B cell (primary cell): Measurements from ENCODE around the gene GNG10. TPM values are rescaled to one million over a fixed set of nuclear protein-coding genes. Genes with fewer than 3 reads are reported as not detected.
A peak's percentile ranks its signal among the peaks of the same experiment; 100 is the strongest.

ENCODE experiments used
- ATAC-seq: fragments of 200-7000 bp; cut with Tn5 transposase; one replicate; pipeline ENCODE4 v1.10.0; 2021; ENCODE audit warnings: low read depth, mild to moderate bottlenecking, moderate number of reproducible peaks, moderate library complexity
- CTCF ChIA-PET: fragments of 350-600 bp; sonication (Branson Sonifier 250); formaldehyde crosslinking; loops from one replicate; lab custom pipeline; 2021; ENCODE audit warnings: antibody characterized with exemption, inconsistent platforms; lab: Charles Lee
- POLR2A ChIA-PET: fragments of 350-600 bp; sonication (Branson Sonifier 250); formaldehyde crosslinking; loops from one replicate; lab custom pipeline; 2021; ENCODE audit warnings: antibody characterized with exemption; lab: Charles Lee
- DNase-seq: peaks from one replicate; pipeline ENCODE4 v3.0.0; 2013
- H2AFZ ChIP-seq: 2 replicates; pipeline ENCODE4 v1.6.1; 2012; ENCODE audit warnings: mild to moderate bottlenecking, low read depth, low read length; ENCODE audit not compliant: insufficient read depth, poor library complexity, severe bottlenecking
- H3K27ac ChIP-seq, 2 donors: 1 replicate in 1 of 2; 2 replicates in 1 of 2; pipeline ENCODE4 v1.5.1; 2012 to 2013; ENCODE audit warnings: low read length in 2 of 2, mild to moderate bottlenecking in 2 of 2, moderate library complexity in 1 of 2
- H3K27me3 ChIP-seq, 4 experiments: fragments of 200-600 bp in 1 of 4; sonication (generic) in 1 of 4; replicated peaks in 1 of 4; 1 replicate in 2 of 4; 2 replicates in 2 of 4; pipeline versions ENCODE4 v1.6.1 to v1.7.0; 2013 to 2016; ENCODE audit warnings: low read length in 3 of 4, mild to moderate bottlenecking in 2 of 4, mixed read lengths in 1 of 4, moderate library complexity in 1 of 4; ENCODE audit not compliant: insufficient read depth in 4 of 4, control insufficient read depth in 3 of 4; ENCODE audit errors: control extremely low read depth in 1 of 4
- H3K36me3 ChIP-seq, 2 experiments: replicated peaks in 1 of 2; 1 replicate in 1 of 2; 2 replicates in 1 of 2; pipeline versions ENCODE4 v1.6.1 to v1.7.1; 2013; ENCODE audit warnings: low read length in 1 of 2; ENCODE audit not compliant: insufficient read depth in 2 of 2, control insufficient read depth in 1 of 2; ENCODE audit errors: control extremely low read depth in 1 of 2, extremely low read depth in 1 of 2
- H3K4me1 ChIP-seq, 2 donors: fragments of 200-600 bp in 1 of 2; sonication (generic) in 1 of 2; 1 replicate in 1 of 2; 2 replicates in 1 of 2; pipeline versions ENCODE4 v1.5.1 to v1.6.1; 2013 to 2017; ENCODE audit warnings: low read length in 2 of 2; ENCODE audit not compliant: control insufficient read depth in 2 of 2, insufficient read depth in 2 of 2
- H3K4me2 ChIP-seq: replicated peaks from 2 replicates; pipeline ENCODE3; 2012; ENCODE audit warnings: mild to moderate bottlenecking, low read depth, low read length; ENCODE audit not compliant: poor library complexity, severe bottlenecking
- H3K4me3 ChIP-seq, 5 experiments: fragments of 200-600 bp in 1 of 5; sonication (generic) in 1 of 5; 1 replicate in 3 of 5; 2 replicates in 2 of 5; pipeline versions ENCODE4 v1.5.1 to v1.7.0; 2011 to 2016; ENCODE audit warnings: low read length in 4 of 5, mild to moderate bottlenecking in 4 of 5, low read depth in 2 of 5, control low read depth in 1 of 5, moderate library complexity in 1 of 5; ENCODE audit not compliant: insufficient read depth in 1 of 5; ENCODE audit errors: control extremely low read depth in 1 of 5, extremely low read depth in 1 of 5
- H3K79me2 ChIP-seq: fragments of 200-600 bp; sonication (generic); one replicate; pipeline ENCODE4 v1.6.0; 2016; ENCODE audit warnings: low read length; ENCODE audit not compliant: control insufficient read depth, insufficient read depth
- H3K9ac ChIP-seq: fragments of 200-600 bp; sonication (generic); 2 replicates; pipeline ENCODE4 v1.6.1; 2017; ENCODE audit warnings: mild to moderate bottlenecking, low read length, moderate library complexity
- H3K9me3 ChIP-seq, 3 donors: one replicate each; pipeline versions ENCODE4 v1.6.1 to v1.7.1; 2013; ENCODE audit warnings: low read length in 2 of 3; ENCODE audit not compliant: control insufficient read depth in 2 of 3, insufficient read depth in 1 of 3; ENCODE audit errors: control extremely low read depth in 1 of 3
- H4K20me1 ChIP-seq: 2 replicates; pipeline ENCODE4 v1.6.0; 2012; ENCODE audit warnings: mild to moderate bottlenecking, low read length; ENCODE audit not compliant: insufficient read depth, control insufficient read depth, poor library complexity, severe bottlenecking
- H3K27ac Mint-ChIP-seq: one replicate; pipeline ENCODE4 v1.8.0; 2021; ENCODE audit warnings: mixed read lengths
- H3K27me3 Mint-ChIP-seq: one replicate; pipeline ENCODE4 v1.8.0; 2021; ENCODE audit warnings: mixed read lengths
- H3K4me1 Mint-ChIP-seq: one replicate; pipeline ENCODE4 v1.8.0; 2021; ENCODE audit warnings: mixed read lengths
- H3K4me3 Mint-ChIP-seq: one replicate; pipeline ENCODE4 v1.8.0; 2021; ENCODE audit warnings: mixed read lengths
- H3K9me3 Mint-ChIP-seq: one replicate; pipeline ENCODE4 v1.8.0; 2022; ENCODE audit warnings: mixed read lengths; ENCODE audit not compliant: insufficient read depth
- EZH2 ChIP-seq: IDR thresholded peaks from 2 replicates; pipeline ENCODE4 v1.6.1; 2012; ENCODE audit warnings: borderline replicate concordance, low read depth, mild to moderate bottlenecking, moderate library complexity, low read length; ENCODE audit not compliant: insufficient read depth, poor library complexity, severe bottlenecking
- WGBS: methylation state at CpG from one replicate; pipeline ENCODE4 v1.1.5; 2013; ENCODE audit warnings: missing lambda C conversion rate; ENCODE audit not compliant: insufficient coverage; 5-methylcytosine and 5-hydroxymethylcytosine counted together
- intact Hi-C: fragments of 100-400 bp; cut with micrococcal nuclease; formaldehyde crosslinking; loops from one replicate; pipeline ENCODE4 v1.10.0; 2022
- polyA plus RNA-seq: library from polyadenylated mRNA; depleted of rRNA; stranded (reverse); fragments of >200 nt; gene quantifications from 2 replicates; pipeline ENCODE4 v1.2.3, GENCODE V29; 2012
- total RNA-seq, 2 donors: library from RNA; stranded (reverse); fragments of 120-200 nt in 1 of 2; gene quantifications; 1 replicate in 1 of 2; 2 replicates in 1 of 2; pipeline versions ENCODE4 v1.2.3 to v1.2.4, GENCODE V29; 2013 to 2022
- TF ChIP-seq, protein P1 (sequence below): fragments of 200-600 bp; IDR thresholded peaks from one replicate; pipeline ENCODE4 v1.8.0; 2022; ENCODE audit warnings: antibody characterized with exemption, mild to moderate bottlenecking

GNG10 gene
- total and polyA plus RNA-seq, 2 donors (not counting 1 experiment from before 2014, with no cell fraction given): 7.2 to 10.6 TPM

DNA sequence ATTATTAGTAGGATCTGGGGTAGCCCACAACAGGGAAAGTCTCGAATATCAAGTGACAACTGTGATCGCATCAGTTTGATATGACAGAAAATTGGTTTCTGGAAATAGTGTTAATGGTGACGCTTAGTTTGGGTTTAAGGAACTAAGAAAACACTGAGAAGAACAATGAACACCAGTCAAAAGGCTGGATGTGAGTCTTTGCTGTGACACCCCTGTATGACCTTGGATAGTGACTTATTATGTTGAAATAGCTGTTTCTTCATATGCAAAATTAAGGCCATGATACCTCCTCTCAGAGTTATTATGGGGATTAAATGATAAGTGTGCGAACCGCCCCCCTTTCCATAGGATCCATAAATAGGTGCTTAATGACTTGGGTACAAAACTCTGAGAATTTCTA lies 29.3 kb upstream of the GNG10 start:
- DNase-seq: no peak
- H3K4me1 Mint-ChIP-seq: peaks cover 39% of the 10 kb centered on the region

DNA sequence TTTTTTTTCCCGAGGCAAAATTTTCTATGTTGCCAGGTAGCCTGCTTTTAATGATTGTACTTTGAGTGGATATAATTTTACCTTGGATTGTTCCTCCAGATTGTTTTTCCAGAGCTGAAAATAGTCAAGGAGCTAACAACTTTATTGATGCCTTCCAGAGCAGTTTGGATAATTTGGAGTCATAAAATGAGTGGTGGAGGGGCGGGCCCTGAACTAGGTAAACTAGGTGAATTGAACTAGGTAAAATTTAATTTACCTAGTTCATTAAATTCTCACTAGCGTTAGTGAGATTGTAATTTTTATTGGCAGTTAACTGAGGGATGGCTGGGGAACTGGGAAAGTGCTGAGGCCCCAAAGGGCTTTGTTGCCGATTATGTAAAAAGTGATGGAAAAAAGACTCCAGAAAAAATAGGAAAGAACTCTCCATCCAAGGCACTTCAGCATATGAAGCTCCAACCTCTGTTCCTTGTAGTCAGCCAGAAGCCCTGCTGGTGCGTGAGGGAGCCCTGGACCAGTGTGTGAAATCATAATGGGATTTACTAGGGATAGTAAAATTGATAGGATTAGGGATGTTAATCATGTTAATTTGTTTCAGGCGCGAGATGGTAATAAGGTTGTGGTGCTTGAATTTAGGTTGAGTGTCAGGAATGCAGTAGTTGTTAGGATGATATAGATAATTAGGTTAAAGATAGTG lies 28.6 kb upstream of the GNG10 start:
- no peak overlapping the region for H3K9ac ChIP-seq
- Mint-ChIP-seq H3K27me3 (no peaks in the 10 kb centered on the region), H3K4me1 (peaks cover 39% of the 10 kb centered on the region), H3K27ac (no peak overlapping the region), H3K4me3 (peak overlapping the region; percentile 98), H3K9me3 (no peaks in the 10 kb centered on the region)
- H3K27me3 ChIP-seq: no peaks in the 10 kb centered on the region
- no peak overlapping the region for H3K4me3 ChIP-seq
- peaks cover 15 to 17% of the 10 kb centered on the region in 2 donors for H3K4me1 ChIP-seq
- DNase-seq (no peak), ATAC-seq (no peak)
- H3K79me2 ChIP-seq: peaks cover 54% of the 10 kb centered on the region
- TF ChIP-seq, protein P1, sequence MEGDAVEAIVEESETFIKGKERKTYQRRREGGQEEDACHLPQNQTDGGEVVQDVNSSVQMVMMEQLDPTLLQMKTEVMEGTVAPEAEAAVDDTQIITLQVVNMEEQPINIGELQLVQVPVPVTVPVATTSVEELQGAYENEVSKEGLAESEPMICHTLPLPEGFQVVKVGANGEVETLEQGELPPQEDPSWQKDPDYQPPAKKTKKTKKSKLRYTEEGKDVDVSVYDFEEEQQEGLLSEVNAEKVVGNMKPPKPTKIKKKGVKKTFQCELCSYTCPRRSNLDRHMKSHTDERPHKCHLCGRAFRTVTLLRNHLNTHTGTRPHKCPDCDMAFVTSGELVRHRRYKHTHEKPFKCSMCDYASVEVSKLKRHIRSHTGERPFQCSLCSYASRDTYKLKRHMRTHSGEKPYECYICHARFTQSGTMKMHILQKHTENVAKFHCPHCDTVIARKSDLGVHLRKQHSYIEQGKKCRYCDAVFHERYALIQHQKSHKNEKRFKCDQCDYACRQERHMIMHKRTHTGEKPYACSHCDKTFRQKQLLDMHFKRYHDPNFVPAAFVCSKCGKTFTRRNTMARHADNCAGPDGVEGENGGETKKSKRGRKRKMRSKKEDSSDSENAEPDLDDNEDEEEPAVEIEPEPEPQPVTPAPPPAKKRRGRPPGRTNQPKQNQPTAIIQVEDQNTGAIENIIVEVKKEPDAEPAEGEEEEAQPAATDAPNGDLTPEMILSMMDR: no peak
- TF ChIP-seq EZH2: no peak
- ChIA-PET CTCF (no interaction called here), POLR2A (no interaction called here)
- H4K20me1 ChIP-seq: peaks cover 3% of the 10 kb centered on the region
- no peaks in the 10 kb centered on the region for H3K9me3 ChIP-seq
- 64% methylated on average over 3 of the region's 7 CpGs for WGBS
- H2AFZ ChIP-seq: no peak overlapping the region
- H3K27ac ChIP-seq: no peak overlapping the region
- no peaks in the 10 kb centered on the region for H3K36me3 ChIP-seq
- intact Hi-C loops: loop anchor here (10.0 kb wide), 2 partner anchors 1642 to 1772 kb away; partner anchors contain the start of genes ALAD, CDC26 and PRPF4
- peak overlapping the region; percentile 82 for H3K4me2 ChIP-seq

More for the DNA sequence above, 29.3 kb upstream of the GNG10 start:
- Histone ChIP-seq H3K9me3 (no peaks in the 10 kb centered on the region), H3K4me2 (peak overlapping the region; percentile 82), H3K9ac (peak overlapping the region; percentile 87), H3K27ac (peak overlapping the region; percentile 64 to 84), H3K4me3 (peak overlapping the region; percentile 65 to 92 (median 85)), H4K20me1 (no peaks in the 10 kb centered on the region), H3K79me2 (peaks cover 47% of the 10 kb centered on the region), H3K27me3 (no peaks in the 10 kb centered on the region), H2AFZ (peak overlapping the region; percentile 95), H3K4me1 (peaks cover 15 to 17% of the 10 kb centered on the region in 2 donors), H3K36me3 (no peaks in the 10 kb centered on the region)
- TF ChIP-seq EZH2: no peak
- intact Hi-C loops: loop anchor here (10.0 kb wide), 2 partner anchors 1643 to 1773 kb away; partner anchors contain the start of genes ALAD, CDC26 and PRPF4
- H3K4me3 Mint-ChIP-seq: peak overlapping the region; percentile 98
- ChIA-PET CTCF (interaction anchor here (1.6 kb wide), 1 partner anchor 11 kb away, joined by 10 read pairs; no protein-coding TSS in a partner anchor), POLR2A (interaction anchor here (0.8 to 1.3 kb wide), 4 partner anchors 29 to 748 kb away, joined by 3 to 6 read pairs (median 6); partner anchors contain the start of genes GNG10, HSDL2 and PTBP3)
- WGBS: 10% methylated on average over 3 of the region's 5 CpGs
- ATAC-seq: no peak
- H3K27ac Mint-ChIP-seq: peak overlapping the region; percentile 73
- no peaks in the 10 kb centered on the region for H3K9me3 Mint-ChIP-seq
- H3K27me3 Mint-ChIP-seq: no peaks in the 10 kb centered on the region
